Cardiac muscle cell (in vitro differentiated cells and primary cell): ENCODE results near the gene FRRS1L. TPM values are rescaled to one million over a fixed set of nuclear protein-coding genes. Genes with fewer than 3 reads are reported as not detected.

Source experiments
- DNase-seq, 2 donors: peaks; one replicate each; pipeline versions ENCODE4 v3.0.0 to v3.0.0-alpha.2; 2010 to 2017; ENCODE audit warnings: low read depth in 1 of 2, low spot score in 1 of 2
- H3K27ac ChIP-seq: fragments of 200-600 bp; sonication (generic); 2 replicates; pipeline ENCODE4 v1.5.1; 2016
- H3K27me3 ChIP-seq: fragments of 200-600 bp; sonication (generic); 2 replicates; pipeline ENCODE4 v1.6.0; 2016; ENCODE audit warnings: control low read depth
- H3K36me3 ChIP-seq: fragments of 200-600 bp; sonication (generic); 2 replicates; pipeline ENCODE4 v1.5.1; 2016; ENCODE audit warnings: control low read depth
- H3K4me1 ChIP-seq: fragments of 200-600 bp; sonication (generic); 2 replicates; pipeline ENCODE4 v1.8.1; 2017; ENCODE audit warnings: low read depth, mild to moderate bottlenecking, mixed run types
- H3K4me3 ChIP-seq: fragments of 200-600 bp; sonication (generic); 2 replicates; pipeline ENCODE4 v1.5.1; 2016; ENCODE audit warnings: mild to moderate bottlenecking
- H3K9me3 ChIP-seq: fragments of 200-600 bp; sonication (generic); 2 replicates; pipeline ENCODE4 v1.5.1; 2017; ENCODE audit warnings: low read depth, mild to moderate bottlenecking, control low read depth
- CTCF ChIP-seq: IDR thresholded peaks from 2 replicates; pipeline ENCODE4 v1.5.1; 2012; ENCODE audit warnings: low read depth, mild to moderate bottlenecking, low read length
- polyA plus RNA-seq: library from polyadenylated mRNA; unstranded; fragments of >200 nt; fragmentation: Nextera tagmentation; extraction: Ambion mirVana; gene quantifications from 2 replicates; pipeline ENCODE4 v1.2.1, GENCODE V29; 2016
- total RNA-seq: library from RNA; depleted of rRNA; stranded (reverse); fragments of >200 nt; gene quantifications from 2 replicates; pipeline ENCODE4 v1.2.3, GENCODE V29; 2016

Gene FRRS1L
- total and polyA plus RNA-seq, 2 experiments from 2014 or later, result 0.30 to 0.38 TPM

DNA sequence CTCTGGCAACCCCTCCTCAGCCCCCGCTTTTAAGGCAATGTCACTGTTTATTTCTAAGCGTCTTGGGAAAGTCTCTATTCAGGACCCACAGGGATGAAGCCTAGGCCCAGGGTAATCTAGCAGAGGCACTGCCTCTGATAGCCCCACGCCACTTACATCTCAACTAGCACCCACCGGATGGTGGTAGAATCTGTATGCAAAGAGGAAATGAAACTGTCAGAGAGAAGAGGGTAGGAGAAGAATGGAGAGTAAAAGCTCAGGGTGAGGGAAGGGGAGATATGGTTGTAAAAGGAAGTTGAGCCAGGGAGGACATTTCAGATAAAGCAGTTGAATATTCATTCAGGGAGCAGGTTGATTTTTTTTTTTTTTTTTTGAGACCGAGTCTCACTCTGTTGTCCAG lies 3.0 kb downstream of the FRRS1L start:
- DNase-seq, result no peak
- Histone ChIP-seq H3K9me3 (no peaks in the 10 kb centered on the region), H3K27me3 (peaks cover 68% of the 10 kb centered on the region), H3K27ac (no peak overlapping the region), H3K4me3 (no peak overlapping the region), H3K4me1 (no peaks in the 10 kb centered on the region), H3K36me3 (no peaks in the 10 kb centered on the region)
- no peak for TF ChIP-seq CTCF

- peaks cover 59% of the 10 kb centered on the region for H3K27me3 ChIP-seq
- H3K4me3 ChIP-seq, result no peak overlapping the region
- H3K9me3 ChIP-seq, result no peaks in the 10 kb centered on the region
- H3K27ac ChIP-seq, result no peak overlapping the region
- no peak for TF ChIP-seq CTCF
- H3K4me1 ChIP-seq, result no peaks in the 10 kb centered on the region
- H3K36me3 ChIP-seq, result no peaks in the 10 kb centered on the region
- DNase-seq, result no peak
These were observed 3.9 kb downstream of the FRRS1L start for GRCh38 chr9:109163194-109163593.

GRCh38 chr9:109162677-109163076 lies 4.4 kb downstream of the FRRS1L start:
- peaks cover 54% of the 10 kb centered on the region for H3K27me3 ChIP-seq
- H3K27ac ChIP-seq, result no peak overlapping the region
- H3K4me3 ChIP-seq, result no peak overlapping the region
- no peak for TF ChIP-seq CTCF
- H3K36me3 ChIP-seq, result no peaks in the 10 kb centered on the region
- H3K4me1 ChIP-seq, result no peaks in the 10 kb centered on the region
- H3K9me3 ChIP-seq, result no peaks in the 10 kb centered on the region
- no peak for DNase-seq

DNA sequence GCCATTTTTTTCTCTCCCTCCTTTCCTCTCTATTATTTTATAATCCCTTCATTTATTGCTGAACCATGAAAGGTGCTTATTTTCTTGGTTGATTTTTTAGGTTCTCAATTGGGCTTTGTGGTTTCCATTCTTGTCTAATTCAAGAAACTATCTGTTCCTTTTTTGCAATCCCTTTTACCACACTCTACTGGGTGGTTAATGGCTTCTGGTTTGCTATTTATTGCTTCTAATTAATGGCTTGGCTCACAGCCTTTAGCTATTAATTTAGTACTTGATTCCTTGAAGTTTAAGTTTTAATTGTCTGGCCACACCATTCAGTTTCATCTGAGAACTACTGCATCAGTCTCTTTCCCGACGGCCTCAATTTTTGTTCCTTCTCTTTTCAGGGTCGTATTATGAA lies 5.6 kb downstream of the FRRS1L start:
- no peak for TF ChIP-seq CTCF
- no peaks in the 10 kb centered on the region for H3K9me3 ChIP-seq
- H3K27me3 ChIP-seq, result peaks cover 42% of the 10 kb centered on the region
- no peak overlapping the region for H3K4me3 ChIP-seq
- H3K36me3 ChIP-seq, result no peaks in the 10 kb centered on the region
- no peaks in the 10 kb centered on the region for H3K4me1 ChIP-seq
- H3K27ac ChIP-seq, result no peak overlapping the region
- no peak for DNase-seq

GRCh38 chr9:109159583-109159982 lies 7.5 kb downstream of the FRRS1L start:
- no peak for TF ChIP-seq CTCF
- Histone ChIP-seq H3K27ac (no peak overlapping the region), H3K4me3 (no peak overlapping the region), H3K36me3 (no peaks in the 10 kb centered on the region), H3K9me3 (no peaks in the 10 kb centered on the region), H3K4me1 (no peaks in the 10 kb centered on the region), H3K27me3 (peaks cover 23% of the 10 kb centered on the region)
- DNase-seq, result no peak

GRCh38 chr9:109158651-109159050 lies 8.4 kb downstream of the FRRS1L start:
- DNase-seq, result no peak
- Histone ChIP-seq H3K4me1 (no peaks in the 10 kb centered on the region), H3K9me3 (no peaks in the 10 kb centered on the region), H3K27ac (no peak overlapping the region), H3K27me3 (peaks cover 18% of the 10 kb centered on the region), H3K4me3 (no peak overlapping the region), H3K36me3 (no peaks in the 10 kb centered on the region)
- TF ChIP-seq CTCF, result no peak
